Measurements from ENCODE around the gene FRAS1.
"Not testable (repeated sequence)": the region's sequence is repeated elsewhere in the genome, so short reads cannot be mapped to it uniquely, and the experiment has no call there.

DNA sequence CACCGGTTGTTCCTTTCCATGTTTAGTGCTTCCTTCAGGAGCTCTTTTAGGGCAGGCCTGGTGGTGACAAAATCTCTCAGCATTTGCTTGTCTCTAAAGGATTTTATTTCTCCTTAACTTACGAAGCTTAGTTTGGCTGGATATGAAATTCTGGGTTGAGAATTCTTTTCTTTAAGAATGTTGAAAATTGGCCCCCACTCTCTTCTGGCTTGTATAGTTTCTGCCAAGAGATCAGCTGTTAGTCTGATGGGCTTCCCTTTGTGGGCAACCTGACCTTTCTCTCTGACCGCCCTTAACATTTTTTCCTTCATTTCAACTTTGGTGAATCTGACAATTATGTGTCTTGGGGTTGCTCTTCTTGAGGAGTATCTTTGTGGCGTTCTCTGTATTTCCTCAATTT lies 218.3 kb downstream of the FRAS1 start:
- TF ChIP-seq, protein P1, sequence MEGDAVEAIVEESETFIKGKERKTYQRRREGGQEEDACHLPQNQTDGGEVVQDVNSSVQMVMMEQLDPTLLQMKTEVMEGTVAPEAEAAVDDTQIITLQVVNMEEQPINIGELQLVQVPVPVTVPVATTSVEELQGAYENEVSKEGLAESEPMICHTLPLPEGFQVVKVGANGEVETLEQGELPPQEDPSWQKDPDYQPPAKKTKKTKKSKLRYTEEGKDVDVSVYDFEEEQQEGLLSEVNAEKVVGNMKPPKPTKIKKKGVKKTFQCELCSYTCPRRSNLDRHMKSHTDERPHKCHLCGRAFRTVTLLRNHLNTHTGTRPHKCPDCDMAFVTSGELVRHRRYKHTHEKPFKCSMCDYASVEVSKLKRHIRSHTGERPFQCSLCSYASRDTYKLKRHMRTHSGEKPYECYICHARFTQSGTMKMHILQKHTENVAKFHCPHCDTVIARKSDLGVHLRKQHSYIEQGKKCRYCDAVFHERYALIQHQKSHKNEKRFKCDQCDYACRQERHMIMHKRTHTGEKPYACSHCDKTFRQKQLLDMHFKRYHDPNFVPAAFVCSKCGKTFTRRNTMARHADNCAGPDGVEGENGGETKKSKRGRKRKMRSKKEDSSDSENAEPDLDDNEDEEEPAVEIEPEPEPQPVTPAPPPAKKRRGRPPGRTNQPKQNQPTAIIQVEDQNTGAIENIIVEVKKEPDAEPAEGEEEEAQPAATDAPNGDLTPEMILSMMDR (IDR thresholded peaks at IDR 0.05) = not testable (repeated sequence)
- not testable (repeated sequence) for TF ChIP-seq POLR2A (IDR thresholded peaks at IDR 0.05)

Data from right lobe of liver (tissue), 4 donors.